H1 (cell line): ENCODE data around the gene GPC3. TPM values are rescaled to one million over a fixed set of nuclear protein-coding genes. Genes with fewer than 3 reads are reported as not detected.

Experiments
- CTCF ChIA-PET: fragments of 300-600 bp; sonication (Branson Sonifier 250); formaldehyde crosslinking; loops from one replicate; lab custom pipeline; 2021; ENCODE audit not compliant: partially characterized antibody; lab: Charles Lee
- POLR2A ChIA-PET: fragments of 300-600 bp; sonication (Branson Sonifier 250); formaldehyde crosslinking; loops from one replicate; lab custom pipeline; 2021; ENCODE audit warnings: inconsistent platforms; ENCODE audit not compliant: partially characterized antibody; lab: Charles Lee
- DNase-seq, 2 experiments: peaks; one replicate each; pipeline versions ENCODE4 v3.0.0 to v3.0.0-alpha.2; 2010 to 2022; ENCODE audit warnings: low spot score in 2 of 2, low read depth in 1 of 2, mixed read lengths in 1 of 2
- FAIRE-seq: peaks from 2 replicates; lab custom pipeline; 2011; peaks lifted over from hg19 to GRCh38; lab: Jason Lieb, UNC
- H2AFZ ChIP-seq: 2 replicates; pipeline ENCODE4 v1.8.1; 2012; ENCODE audit warnings: low read length, inconsistent platforms
- H2AK5ac ChIP-seq: 2 replicates; pipeline ENCODE4 v1.6.1; 2013; ENCODE audit warnings: low read depth, low read length
- H2BK120ac ChIP-seq: replicated peaks from 2 replicates; pipeline ENCODE3; 2013; ENCODE audit warnings: low read depth, low read length, inconsistent platforms
- H2BK12ac ChIP-seq: 2 replicates; pipeline ENCODE4 v1.6.1; 2013; ENCODE audit warnings: low read depth, low read length
- H2BK15ac ChIP-seq: 2 replicates; pipeline ENCODE4 v1.6.1; 2013; ENCODE audit warnings: low read length
- H2BK20ac ChIP-seq: 2 replicates; pipeline ENCODE4 v1.6.1; 2013; ENCODE audit warnings: low read length
- H2BK5ac ChIP-seq: 2 replicates; pipeline ENCODE4 v1.6.1; 2013; ENCODE audit warnings: low read depth, low read length
- H3K14ac ChIP-seq: 2 replicates; pipeline ENCODE4 v1.6.1; 2013; ENCODE audit warnings: inconsistent platforms; ENCODE audit not compliant: insufficient read length
- H3K18ac ChIP-seq: 2 replicates; pipeline ENCODE4 v1.6.1; 2013; ENCODE audit warnings: low read length; ENCODE audit errors: extremely low read depth
- H3K23ac ChIP-seq: 2 replicates; pipeline ENCODE4 v1.6.1; 2013; ENCODE audit warnings: inconsistent platforms; ENCODE audit not compliant: insufficient read length
- H3K23me2 ChIP-seq: 2 replicates; pipeline ENCODE4 v1.6.1; 2013; ENCODE audit warnings: low read depth, low read length
- H3K27ac ChIP-seq: 2 replicates; pipeline ENCODE4 v1.6.1; 2011; ENCODE audit warnings: low read depth, low read length, inconsistent platforms
- H3K27me3 ChIP-seq, 4 experiments: replicated peaks in 1 of 4; 1 replicate in 1 of 4; 2 replicates in 3 of 4; pipeline versions ENCODE4 v1.6.1 to v1.8.1; 2011 to 2013; ENCODE audit warnings: low read length in 3 of 4, mild to moderate bottlenecking in 3 of 4, inconsistent platforms in 2 of 4, mixed read lengths in 2 of 4, moderate library complexity in 1 of 4; ENCODE audit not compliant: control insufficient read depth in 3 of 4, insufficient read depth in 3 of 4; ENCODE audit errors: extremely low read depth in 1 of 4
- H3K36me3 ChIP-seq, 4 experiments: 2 replicates each; pipeline versions ENCODE4 v1.6.1 to v1.8.1; 2011 to 2013; ENCODE audit warnings: mild to moderate bottlenecking in 4 of 4, low read length in 3 of 4, moderate library complexity in 2 of 4, control low read depth in 1 of 4, inconsistent platforms in 1 of 4; ENCODE audit not compliant: insufficient read depth in 4 of 4, control insufficient read depth in 2 of 4
- H3K4ac ChIP-seq: replicated peaks from 2 replicates; pipeline ENCODE3; 2013; ENCODE audit warnings: low read length, low read depth, mixed read lengths, inconsistent platforms; ENCODE audit not compliant: insufficient read length
- H3K4me1 ChIP-seq, 4 experiments: replicated peaks in 1 of 4; 1 replicate in 1 of 4; 2 replicates in 3 of 4; pipeline versions ENCODE4 v1.6.1 to v1.8.1; 2011 to 2013; ENCODE audit warnings: low read length in 3 of 4, inconsistent platforms in 2 of 4, mixed read lengths in 1 of 4; ENCODE audit not compliant: insufficient read depth in 4 of 4, control insufficient read depth in 3 of 4
- H3K4me2 ChIP-seq, 2 experiments: 2 replicates each; pipeline versions ENCODE4 v1.6.1 to v1.8.1; 2011 to 2013; ENCODE audit warnings: low read depth in 2 of 2, low read length in 2 of 2, control low read depth in 1 of 2, inconsistent platforms in 1 of 2, mild to moderate bottlenecking in 1 of 2; ENCODE audit not compliant: insufficient read depth in 1 of 2
- H3K4me3 ChIP-seq, 4 experiments: fragments of 200-600, 300-600 bp in 1 of 4; sonication (generic), shearing (Covaris generic), sonication (Bioruptor Twin) in 1 of 4; 2 replicates each; pipeline versions ENCODE4 v1.5.1 to v1.8.1; 2011 to 2016; ENCODE audit warnings: low read length in 4 of 4, low read depth in 3 of 4, control low read depth in 2 of 4, inconsistent platforms in 2 of 4, mild to moderate bottlenecking in 2 of 4, mixed read lengths in 1 of 4, moderate library complexity in 1 of 4; ENCODE audit not compliant: insufficient read depth in 2 of 4; ENCODE audit errors: extremely low read depth in 1 of 4
- H3K56ac ChIP-seq: replicated peaks from 2 replicates; pipeline ENCODE3; 2013; ENCODE audit warnings: low read depth, mild to moderate bottlenecking, mixed read lengths, low read length, inconsistent platforms; ENCODE audit not compliant: insufficient read length
- H3K79me1 ChIP-seq: 2 replicates; pipeline ENCODE4 v1.6.1; 2013; ENCODE audit warnings: low read depth, low read length, control low read depth
- H3K79me2 ChIP-seq, 2 experiments: 2 replicates each; pipeline versions ENCODE4 v1.6.1 to v1.8.1; 2012 to 2013; ENCODE audit warnings: low read length in 2 of 2, mild to moderate bottlenecking in 2 of 2, inconsistent platforms in 1 of 2; ENCODE audit not compliant: insufficient read depth in 2 of 2, control insufficient read depth in 1 of 2
- H3K9ac ChIP-seq, 4 experiments: replicated peaks in 1 of 4; 1 replicate in 1 of 4; 2 replicates in 3 of 4; pipeline versions ENCODE4 v1.6.1 to v1.8.1; 2011 to 2013; ENCODE audit warnings: low read depth in 3 of 4, low read length in 3 of 4, control low read depth in 2 of 4, mild to moderate bottlenecking in 2 of 4, moderate library complexity in 2 of 4, inconsistent platforms in 1 of 4; ENCODE audit errors: extremely low read depth in 1 of 4
- H3K9me3 ChIP-seq, 2 experiments: 2 replicates each; pipeline versions ENCODE4 v1.6.1 to v1.8.1; 2012 to 2013; ENCODE audit warnings: mild to moderate bottlenecking in 2 of 2, moderate library complexity in 2 of 2, control low read depth in 1 of 2, inconsistent platforms in 1 of 2, low read depth in 1 of 2, low read length in 1 of 2, mixed read lengths in 1 of 2; ENCODE audit not compliant: insufficient read depth in 2 of 2
- H4K20me1 ChIP-seq, 2 experiments: replicated peaks in 1 of 2; 2 replicates each; pipeline versions ENCODE3 to v1.8.1; 2011 to 2013; ENCODE audit warnings: inconsistent platforms in 2 of 2, low read length in 2 of 2, mild to moderate bottlenecking in 1 of 2; ENCODE audit not compliant: insufficient read depth in 2 of 2, control insufficient read depth in 1 of 2
- H4K5ac ChIP-seq: 2 replicates; pipeline ENCODE4 v1.6.1; 2013; ENCODE audit warnings: low read length, low read depth, mixed read lengths, inconsistent platforms; ENCODE audit not compliant: insufficient read length
- H4K8ac ChIP-seq: 2 replicates; pipeline ENCODE4 v1.8.0; 2013; ENCODE audit warnings: mild to moderate bottlenecking, moderate library complexity, low read length, inconsistent platforms; ENCODE audit not compliant: insufficient read depth; ENCODE audit errors: extremely low read depth
- H4K91ac ChIP-seq: replicated peaks from 2 replicates; pipeline ENCODE3; 2013; ENCODE audit warnings: low read length, mixed read lengths, inconsistent platforms; ENCODE audit not compliant: insufficient read length
- HDAC6 ChIP-seq: IDR thresholded peaks from one replicate; pipeline ENCODE4 v1.7.1; 2012; ENCODE audit warnings: low read depth, mild to moderate bottlenecking, inconsistent platforms, low read length, moderate library complexity
- RXRA ChIP-seq: IDR thresholded peaks from 2 replicates; pipeline ENCODE4 v1.6.1; 2011; ENCODE audit warnings: low read depth, mild to moderate bottlenecking, low read length, moderate library complexity; ENCODE audit not compliant: insufficient read depth
- SAP30 ChIP-seq: fragments of 300-600 bp; sonication (generic); IDR thresholded peaks from 2 replicates; pipeline ENCODE4 v1.7.1; 2012; ENCODE audit warnings: low read length, moderate library complexity, mild to moderate bottlenecking, inconsistent platforms; ENCODE audit not compliant: insufficient read depth, insufficient replicate concordance
- WGBS, 2 experiments: shearing (Covaris generic) in 1 of 2; methylation state at CpG; one replicate each; pipeline versions ENCODE4 v1.1.6 to v1.1.7; 2013 to 2015; ENCODE audit warnings: low lambda C conversion rate in 2 of 2, mixed read lengths in 2 of 2, inconsistent platforms in 1 of 2, low coverage in 1 of 2, missing lambda C conversion rate in 1 of 2; ENCODE audit not compliant: insufficient replicate concordance in 2 of 2, insufficient coverage in 1 of 2, insufficient read length in 1 of 2; ENCODE audit errors: extremely low coverage in 1 of 2, missing lambda C conversion rate in 1 of 2; 5-methylcytosine and 5-hydroxymethylcytosine counted together
- polyA plus RNA-seq, 7 experiments: library from polyadenylated mRNA; depleted of rRNA in 3 of 7; stranded (reverse) in 5 of 7; unstranded in 2 of 7; fragments of >200 nt in 5 of 7; fragments of 200-250 nt in 2 of 7; gene quantifications; 1 replicate in 5 of 7; 2 replicates in 1 of 7; 4 replicates in 1 of 7; pipeline versions ENCODE4 v1.2.1 to v1.2.3, GENCODE V29; 2011 to 2013; ENCODE audit warnings: missing spikeins in 2 of 7, mixed read lengths in 2 of 7
- total RNA-seq: library from RNA; stranded (reverse); fragmentation: NEBNext Ultra II Directional; extraction: Animal tissue kit (Norgen Biotek cat#: 25700); gene quantifications from 2 replicates; pipeline ENCODE4 v1.2.1, GENCODE V29; 2021

The GPC3 gene
- total and polyA plus RNA-seq, 2 of the 8 experiments (the other 6 are each of a cell fraction or from before 2014, with no cell fraction given), result 64.8 to 71.9 TPM

DNA sequence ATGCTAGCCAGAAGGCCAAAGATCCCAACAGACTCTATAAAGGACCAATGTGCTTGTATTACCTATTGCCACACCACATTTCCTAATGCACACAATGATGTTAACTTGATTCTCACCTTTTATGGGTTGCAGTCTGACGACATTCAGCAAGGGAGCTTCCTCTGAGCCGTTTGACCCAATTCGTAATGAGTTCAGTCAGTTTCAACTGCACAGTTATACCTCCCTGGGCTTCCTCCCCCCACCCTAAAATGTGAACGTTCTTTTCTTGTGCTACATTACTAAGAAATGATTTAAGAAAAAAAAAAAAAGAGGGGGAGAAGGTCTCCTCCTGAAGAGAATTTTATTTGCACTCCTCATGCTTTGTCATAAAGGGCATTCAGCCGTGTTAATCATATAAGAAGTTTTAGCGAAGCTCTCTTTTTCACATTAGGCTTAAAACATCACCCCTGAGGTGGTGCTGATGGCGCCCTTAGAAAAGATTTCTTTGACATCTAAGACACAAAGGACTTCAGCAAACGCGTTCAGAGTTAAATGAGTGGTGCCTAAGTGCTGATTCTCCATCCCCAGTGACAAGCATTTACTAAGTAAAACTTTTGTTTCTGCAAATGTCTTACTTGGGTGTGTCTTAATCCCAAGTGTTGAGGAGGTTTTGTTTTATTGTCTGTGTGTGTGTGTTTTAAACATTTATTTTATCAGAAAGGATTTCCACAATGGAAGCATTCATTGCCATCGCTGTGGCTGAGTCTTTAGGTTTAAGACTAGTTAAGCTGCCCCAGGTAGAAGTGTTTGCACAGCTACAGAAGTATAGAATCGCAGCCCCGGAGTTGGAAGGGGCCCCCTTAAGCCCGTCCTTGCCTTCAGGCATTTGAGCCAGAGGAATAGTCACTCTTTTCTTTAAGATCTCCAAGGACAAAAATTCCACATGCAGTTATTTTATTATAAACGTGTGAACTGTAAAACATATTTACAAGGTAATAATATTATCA lies 15.2 kb upstream of the GPC3 start:
- no peak overlapping the region for H4K5ac ChIP-seq
- no peak overlapping the region for H3K56ac ChIP-seq
- WGBS, 2 experiments, result 87% methylated on average over 14 of the region's 14 CpGs; no CpG with 5 or more reads in 1 of the 2 experiments
- no peak overlapping the region for H2BK12ac ChIP-seq
- H2BK120ac ChIP-seq, result no peak overlapping the region
- no peak overlapping the region for H2BK20ac ChIP-seq
- no peaks in the 10 kb centered on the region for H3K23me2 ChIP-seq
- no peak overlapping the region for H2AK5ac ChIP-seq
- no peak overlapping the region for H3K27ac ChIP-seq
- no peak overlapping the region for H3K4me3 ChIP-seq
- H2BK5ac ChIP-seq, result no peak overlapping the region
- H3K14ac ChIP-seq, result no peak overlapping the region
- DNase-seq (no peak), FAIRE-seq (peak; percentile 88)
- ChIA-PET CTCF (interaction anchor here (1.3 to 1.5 kb wide), 2 partner anchors 26 to 162 kb away, joined by 3 to 4 read pairs; no protein-coding TSS in a partner anchor), POLR2A (interaction anchor here (0.7 kb wide), 1 partner anchor 9 kb away, joined by 3 read pairs; no protein-coding TSS in a partner anchor)
- H4K91ac ChIP-seq, result no peak overlapping the region
- H4K20me1 ChIP-seq, result no peaks in the 10 kb centered on the region
- no peak overlapping the region for H4K8ac ChIP-seq
- no peaks in the 10 kb centered on the region for H3K9me3 ChIP-seq
- no peak overlapping the region for H3K4ac ChIP-seq
- H3K4me2 ChIP-seq, result no peak overlapping the region
- H3K9ac ChIP-seq, result no peak overlapping the region
- no peak for TF ChIP-seq HDAC6
- no peak for TF ChIP-seq RXRA
- TF ChIP-seq SAP30, result no peak
- H3K4me1 ChIP-seq, result no peaks in the 10 kb centered on the region
- no peak overlapping the region for H3K18ac ChIP-seq
- H2AFZ ChIP-seq, result no peak overlapping the region
- H3K36me3 ChIP-seq, result no peaks in the 10 kb centered on the region
- H3K79me1 ChIP-seq, result no peaks in the 10 kb centered on the region
- no peaks in the 10 kb centered on the region for H3K27me3 ChIP-seq
- H3K23ac ChIP-seq, result no peak overlapping the region
- H2BK15ac ChIP-seq, result no peak overlapping the region
- no peaks in the 10 kb centered on the region for H3K79me2 ChIP-seq
